Tibial artery (tissue), 4 donors: ENCODE results near the gene KLB.
"Not testable (repeated sequence)": the region's sequence is repeated elsewhere in the genome, so short reads cannot be mapped to it uniquely, and the experiment has no call there.

Experiments used
- DNase-seq, 2 donors: peaks; one replicate each; pipeline ENCODE4 v3.0.0-alpha.2; 2019
- H3K27ac ChIP-seq, 2 donors: fragments of 200-600 bp; sonication (generic) in 1 of 2; 1 replicate in 1 of 2; 2 replicates in 1 of 2; pipeline ENCODE4 v1.5.1; 2018 to 2019; ENCODE audit warnings: mild to moderate bottlenecking in 1 of 2
- H3K27me3 ChIP-seq, 2 donors: fragments of 200-600 bp; sonication (generic) in 1 of 2; one replicate each; pipeline versions ENCODE4 v1.5.1 to v1.6.0; 2016 to 2019
- H3K36me3 ChIP-seq, 3 donors: fragments of 200-600 bp; sonication (generic) in 2 of 3; one replicate each; pipeline ENCODE4 v1.5.1; 2016 to 2019; ENCODE audit warnings: mild to moderate bottlenecking in 2 of 3
- H3K4me1 ChIP-seq, 4 donors: fragments of 200-600 bp; sonication (generic) in 2 of 4; 1 replicate in 3 of 4; 2 replicates in 1 of 4; pipeline ENCODE4 v1.5.1; 2016 to 2019
- H3K4me3 ChIP-seq, 2 donors: fragments of 200-600 bp; sonication (generic) in 1 of 2; 1 replicate in 1 of 2; 2 replicates in 1 of 2; pipeline ENCODE4 v1.5.1; 2018 to 2019; ENCODE audit warnings: mild to moderate bottlenecking in 2 of 2
- H3K9me3 ChIP-seq, 3 donors: fragments of 200-600 bp; sonication (generic) in 1 of 3; one replicate each; pipeline ENCODE4 v1.5.1; 2016 to 2019
- intact Hi-C: fragments of 100-400 bp; cut with DNase I; formaldehyde crosslinking; loops from one replicate; pipeline ENCODE4 v1.15.0; 2023; ENCODE audit warnings: low total_unique reads
- TF ChIP-seq, protein P1 (sequence below), 2 experiments: fragments of 200-600 bp in 1 of 2; fragments of 450-650 bp in 1 of 2; IDR thresholded peaks; one replicate each; pipeline ENCODE4 v1.5.1; 2017 to 2019; ENCODE audit warnings: antibody characterized with exemption in 2 of 2, mild to moderate bottlenecking in 1 of 2, moderate library complexity in 1 of 2

Gene KLB

GRCh38 chr4:39415678-39416283, 9.1 kb downstream of the KLB start:
- DNase-seq, result no peak
- TF ChIP-seq, protein P1, sequence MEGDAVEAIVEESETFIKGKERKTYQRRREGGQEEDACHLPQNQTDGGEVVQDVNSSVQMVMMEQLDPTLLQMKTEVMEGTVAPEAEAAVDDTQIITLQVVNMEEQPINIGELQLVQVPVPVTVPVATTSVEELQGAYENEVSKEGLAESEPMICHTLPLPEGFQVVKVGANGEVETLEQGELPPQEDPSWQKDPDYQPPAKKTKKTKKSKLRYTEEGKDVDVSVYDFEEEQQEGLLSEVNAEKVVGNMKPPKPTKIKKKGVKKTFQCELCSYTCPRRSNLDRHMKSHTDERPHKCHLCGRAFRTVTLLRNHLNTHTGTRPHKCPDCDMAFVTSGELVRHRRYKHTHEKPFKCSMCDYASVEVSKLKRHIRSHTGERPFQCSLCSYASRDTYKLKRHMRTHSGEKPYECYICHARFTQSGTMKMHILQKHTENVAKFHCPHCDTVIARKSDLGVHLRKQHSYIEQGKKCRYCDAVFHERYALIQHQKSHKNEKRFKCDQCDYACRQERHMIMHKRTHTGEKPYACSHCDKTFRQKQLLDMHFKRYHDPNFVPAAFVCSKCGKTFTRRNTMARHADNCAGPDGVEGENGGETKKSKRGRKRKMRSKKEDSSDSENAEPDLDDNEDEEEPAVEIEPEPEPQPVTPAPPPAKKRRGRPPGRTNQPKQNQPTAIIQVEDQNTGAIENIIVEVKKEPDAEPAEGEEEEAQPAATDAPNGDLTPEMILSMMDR (IDR thresholded peaks at IDR 0.05), result no peak
- Histone ChIP-seq H3K36me3 (no peaks in the 10 kb centered on the region), H3K27ac (no peak overlapping the region), H3K27me3 (no peaks in the 10 kb centered on the region), H3K9me3 (no peaks in the 10 kb centered on the region), H3K4me1 (no peaks in the 10 kb centered on the region), H3K4me3 (no peak overlapping the region)
- intact Hi-C loops, result no loop called here

DNA sequence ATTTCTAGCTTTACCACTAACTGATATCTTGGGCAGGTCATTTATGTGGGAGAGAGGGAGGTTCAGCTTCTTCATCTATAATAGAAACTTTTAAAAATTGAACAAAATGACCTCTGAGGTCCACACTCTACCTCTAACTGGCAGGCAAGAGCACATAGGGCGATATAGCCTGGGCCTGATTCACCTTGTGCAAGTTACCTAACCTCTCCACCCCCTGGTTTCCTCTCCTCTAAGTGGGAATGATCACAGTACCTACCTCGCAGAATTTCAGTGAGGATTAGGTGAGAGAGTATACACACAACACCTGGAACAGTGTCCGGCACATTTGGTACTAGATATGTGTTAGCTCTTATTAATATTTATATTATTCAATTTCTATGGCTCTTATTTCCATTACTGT, 15.5 kb downstream of the KLB start:
- TF ChIP-seq, protein P1 (IDR thresholded peaks at IDR 0.05), result no peak
- H3K4me3 ChIP-seq, result no peak overlapping the region
- no peaks in the 10 kb centered on the region for H3K4me1 ChIP-seq
- H3K27ac ChIP-seq, result no peak overlapping the region
- no peak for DNase-seq
- H3K36me3 ChIP-seq, result no peaks in the 10 kb centered on the region
- no peaks in the 10 kb centered on the region for H3K27me3 ChIP-seq
- no peaks in the 10 kb centered on the region for H3K9me3 ChIP-seq
- intact Hi-C loops, result no loop called here

- H3K9me3 ChIP-seq, DNase-seq, H3K27me3 ChIP-seq, H3K27ac ChIP-seq, H3K4me3 ChIP-seq, intact Hi-C loops, H3K4me1 ChIP-seq, H3K36me3 ChIP-seq: not testable (repeated sequence)
These were observed 18.6 kb downstream of the KLB start for GRCh38 chr4:39425297-39425696.

GRCh38 chr4:39426728-39427127, 20.0 kb downstream of the KLB start:
- Histone ChIP-seq H3K27ac (no peak overlapping the region), H3K4me3 (no peak overlapping the region), H3K9me3 (no peaks in the 10 kb centered on the region), H3K4me1 (no peaks in the 10 kb centered on the region), H3K27me3 (no peaks in the 10 kb centered on the region), H3K36me3 (no peaks in the 10 kb centered on the region)
- intact Hi-C loops, result no loop called here
- no peak for DNase-seq
- TF ChIP-seq, protein P1 (IDR thresholded peaks at IDR 0.05), result no peak

DNA sequence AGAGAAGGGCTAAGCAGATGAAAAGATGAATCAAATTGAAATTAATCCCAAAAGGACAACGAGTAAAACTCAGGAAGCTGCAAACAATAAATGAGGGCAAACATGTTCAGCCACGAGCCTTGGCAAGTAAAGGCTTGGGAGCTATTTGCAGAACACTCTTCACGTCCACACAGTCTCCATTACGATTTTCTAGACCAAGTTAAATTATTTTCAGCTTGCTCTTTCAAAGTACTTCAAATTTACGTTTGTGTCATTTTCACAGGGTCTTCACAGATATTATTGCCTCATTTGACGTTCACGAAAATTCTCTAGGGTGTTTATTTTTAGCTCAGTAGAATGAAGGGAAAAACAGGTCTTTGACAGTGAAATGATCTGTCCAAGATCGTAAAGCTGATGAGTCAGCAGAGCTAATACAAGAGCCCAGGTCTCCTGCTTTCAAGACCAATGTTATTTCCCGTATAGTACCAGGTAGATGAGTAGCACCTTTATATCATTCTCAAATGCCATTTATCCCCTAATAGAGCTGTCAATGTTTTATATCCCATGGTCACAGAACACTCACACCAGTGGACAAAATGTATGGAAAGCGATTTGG, 20.9 kb downstream of the KLB start:
- Histone ChIP-seq H3K27me3 (no peaks in the 10 kb centered on the region), H3K36me3 (no peaks in the 10 kb centered on the region), H3K9me3 (no peaks in the 10 kb centered on the region), H3K27ac (no peak overlapping the region), H3K4me1 (no peaks in the 10 kb centered on the region), H3K4me3 (no peak overlapping the region)
- intact Hi-C loops, result no loop called here
- TF ChIP-seq, protein P1 (IDR thresholded peaks at IDR 0.05), result no peak
- no peak for DNase-seq

GRCh38 chr4:39429476-39430334, 23.0 kb downstream of the KLB start:
- Histone ChIP-seq H3K27me3 (no peaks in the 10 kb centered on the region), H3K27ac (no peak overlapping the region), H3K4me3 (no peak overlapping the region), H3K4me1 (no peaks in the 10 kb centered on the region), H3K36me3 (no peaks in the 10 kb centered on the region), H3K9me3 (no peaks in the 10 kb centered on the region)
- intact Hi-C loops, result no loop called here
- TF ChIP-seq, protein P1 (IDR thresholded peaks at IDR 0.05), result no peak
- no peak for DNase-seq
